ENCODE results near the gene P2RY12. TPM values are rescaled to one million over a fixed set of nuclear protein-coding genes. Genes with fewer than 3 reads are reported as not detected.

Gene P2RY12
- total and polyA plus RNA-seq, 10 of the 15 experiments (the other 5 are each of a cell fraction or from before 2014, with no cell fraction given): 0.27 to 1.0 (median 0.66) TPM; not detected in 2

DNA sequence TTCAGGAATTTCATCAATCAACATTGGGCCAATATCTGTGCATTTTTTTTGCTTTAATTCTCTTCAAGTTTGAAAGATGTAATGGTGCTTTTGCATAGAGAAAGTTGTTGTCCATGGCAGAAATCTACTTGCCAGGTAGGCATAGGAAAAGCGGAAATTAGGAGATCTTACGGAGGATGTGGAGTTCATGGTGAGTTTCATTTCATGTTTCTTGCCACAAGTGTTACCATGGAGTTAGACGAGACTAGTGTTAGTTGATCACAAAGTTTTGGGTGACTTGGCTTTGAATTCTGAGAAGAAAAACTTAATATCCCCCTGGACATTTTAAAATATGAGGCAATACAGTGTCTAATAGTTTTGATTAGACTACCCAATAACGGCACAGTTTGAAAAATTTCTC lies 54.2 kb downstream of the P2RY12 start:
- in situ Hi-C loops (cut with MboI): no loop called here
- Histone ChIP-seq H3K9me3 (replicated peaks; ENCODE audit: control insufficient read depth, insufficient read depth, low read length) (no peaks in the 10 kb centered on the region), H3K4me1 (ENCODE audit: control insufficient read depth, insufficient read depth, low read length) (no peaks in the 10 kb centered on the region), H2AFZ (ENCODE audit: control insufficient read depth, low read depth, low read length) (no peak overlapping the region), H3K79me2 (ENCODE audit: control insufficient read depth, insufficient read depth, low read length) (no peaks in the 10 kb centered on the region), H3K36me3 (ENCODE audit: control insufficient read depth in 2 of 2, insufficient read depth in 2 of 2, low read length in 1 of 2) (no peaks in the 10 kb centered on the region), H3K27ac (ENCODE audit: control insufficient read depth, insufficient read depth) (no peak overlapping the region), H3K9ac (ENCODE audit: control insufficient read depth, insufficient read depth, low read length) (no peak overlapping the region), H3K4me2 (ENCODE audit: control insufficient read depth, insufficient read depth) (no peak overlapping the region), H3K4me3 (no peak overlapping the region), H3K27me3 (replicated peaks in 1 of 2; ENCODE audit: control insufficient read depth in 2 of 2, insufficient read depth in 2 of 2, low read length in 1 of 2) (0 out of 4 replicates have a peak, but pooled peaks cover 0 to 3% of the 10 kb centered on the region in 2 experiments), H4K20me1 (ENCODE audit: control insufficient read depth, insufficient read depth) (no peaks in the 10 kb centered on the region)
- RAD21 ChIA-PET (ENCODE audit: unreplicated experiment): no interaction called here
- CTCF ChIA-PET: interaction anchor here (0.9 to 2.4 kb wide), 2 partner anchors 103 to 509 kb away, joined by 3 to 8 read pairs; no protein-coding TSS in a partner anchor
- TF ChIP-seq ASH2L (IDR thresholded peaks at IDR 0.05; ENCODE audit: borderline replicate concordance, low read depth) (no peak), HCFC1 (IDR thresholded peaks at IDR 0.05; ENCODE audit: low read length) (no peak), SP1 (IDR thresholded peaks at IDR 0.05; ENCODE audit: low read depth, low read length) (no peak), EED (IDR thresholded peaks at IDR 0.05; ENCODE audit: low read depth) (no peak), RELA (IDR thresholded peaks at IDR 0.05; ENCODE audit: borderline replicate concordance, partially characterized antibody) (no peak), ZNF207 (IDR thresholded peaks at IDR 0.05; ENCODE audit: borderline replicate concordance) (no peak), ZNF622 (IDR thresholded peaks at IDR 0.05) (no peak), POLR2AphosphoS2 (IDR thresholded peaks at IDR 0.05; ENCODE audit: low read depth, low read length) (no peak), NFYA (IDR thresholded peaks at IDR 0.05; ENCODE audit: borderline replicate concordance, low read depth, low read length) (no peak), CHD2 (IDR thresholded peaks at IDR 0.05; ENCODE audit: borderline replicate concordance, low read depth, low read length) (no peak), MEF2B (IDR thresholded peaks at IDR 0.05; ENCODE audit: partially characterized antibody, poor library complexity, severe bottlenecking) (no peak), BMI1 (IDR thresholded peaks at IDR 0.05; ENCODE audit: borderline replicate concordance) (no peak), KAT2A (conservative IDR thresholded peaks at IDR 0.05; ENCODE audit: control insufficient read depth, low read depth, low read length) (no peak)
- TF ChIP-seq, protein P1, sequence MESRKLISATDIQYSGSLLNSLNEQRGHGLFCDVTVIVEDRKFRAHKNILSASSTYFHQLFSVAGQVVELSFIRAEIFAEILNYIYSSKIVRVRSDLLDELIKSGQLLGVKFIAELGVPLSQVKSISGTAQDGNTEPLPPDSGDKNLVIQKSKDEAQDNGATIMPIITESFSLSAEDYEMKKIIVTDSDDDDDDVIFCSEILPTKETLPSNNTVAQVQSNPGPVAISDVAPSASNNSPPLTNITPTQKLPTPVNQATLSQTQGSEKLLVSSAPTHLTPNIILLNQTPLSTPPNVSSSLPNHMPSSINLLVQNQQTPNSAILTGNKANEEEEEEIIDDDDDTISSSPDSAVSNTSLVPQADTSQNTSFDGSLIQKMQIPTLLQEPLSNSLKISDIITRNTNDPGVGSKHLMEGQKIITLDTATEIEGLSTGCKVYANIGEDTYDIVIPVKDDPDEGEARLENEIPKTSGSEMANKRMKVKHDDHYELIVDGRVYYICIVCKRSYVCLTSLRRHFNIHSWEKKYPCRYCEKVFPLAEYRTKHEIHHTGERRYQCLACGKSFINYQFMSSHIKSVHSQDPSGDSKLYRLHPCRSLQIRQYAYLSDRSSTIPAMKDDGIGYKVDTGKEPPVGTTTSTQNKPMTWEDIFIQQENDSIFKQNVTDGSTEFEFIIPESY (IDR thresholded peaks at IDR 0.05): no peak
- TF ChIP-seq, protein P2, sequence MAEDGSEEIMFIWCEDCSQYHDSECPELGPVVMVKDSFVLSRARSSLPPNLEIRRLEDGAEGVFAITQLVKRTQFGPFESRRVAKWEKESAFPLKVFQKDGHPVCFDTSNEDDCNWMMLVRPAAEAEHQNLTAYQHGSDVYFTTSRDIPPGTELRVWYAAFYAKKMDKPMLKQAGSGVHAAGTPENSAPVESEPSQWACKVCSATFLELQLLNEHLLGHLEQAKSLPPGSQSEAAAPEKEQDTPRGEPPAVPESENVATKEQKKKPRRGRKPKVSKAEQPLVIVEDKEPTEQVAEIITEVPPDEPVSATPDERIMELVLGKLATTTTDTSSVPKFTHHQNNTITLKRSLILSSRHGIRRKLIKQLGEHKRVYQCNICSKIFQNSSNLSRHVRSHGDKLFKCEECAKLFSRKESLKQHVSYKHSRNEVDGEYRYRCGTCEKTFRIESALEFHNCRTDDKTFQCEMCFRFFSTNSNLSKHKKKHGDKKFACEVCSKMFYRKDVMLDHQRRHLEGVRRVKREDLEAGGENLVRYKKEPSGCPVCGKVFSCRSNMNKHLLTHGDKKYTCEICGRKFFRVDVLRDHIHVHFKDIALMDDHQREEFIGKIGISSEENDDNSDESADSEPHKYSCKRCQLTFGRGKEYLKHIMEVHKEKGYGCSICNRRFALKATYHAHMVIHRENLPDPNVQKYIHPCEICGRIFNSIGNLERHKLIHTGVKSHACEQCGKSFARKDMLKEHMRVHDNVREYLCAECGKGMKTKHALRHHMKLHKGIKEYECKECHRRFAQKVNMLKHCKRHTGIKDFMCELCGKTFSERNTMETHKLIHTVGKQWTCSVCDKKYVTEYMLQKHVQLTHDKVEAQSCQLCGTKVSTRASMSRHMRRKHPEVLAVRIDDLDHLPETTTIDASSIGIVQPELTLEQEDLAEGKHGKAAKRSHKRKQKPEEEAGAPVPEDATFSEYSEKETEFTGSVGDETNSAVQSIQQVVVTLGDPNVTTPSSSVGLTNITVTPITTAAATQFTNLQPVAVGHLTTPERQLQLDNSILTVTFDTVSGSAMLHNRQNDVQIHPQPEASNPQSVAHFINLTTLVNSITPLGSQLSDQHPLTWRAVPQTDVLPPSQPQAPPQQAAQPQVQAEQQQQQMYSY (CRISPR knock-in tag; IDR thresholded peaks at IDR 0.05): no peak
- DNase-seq (ENCODE audit: low read depth, low spot score) (no peak), ATAC-seq (no peak), FAIRE-seq (no peak)
- BruUV-seq (replicated peaks): no TSS peak
- intact Hi-C loops (cut with micrococcal nuclease; ENCODE audit: unreplicated experiment): no loop called here
- WGBS (ENCODE audit: insufficient coverage, insufficient replicate concordance, low lambda C conversion rate, missing lambda C conversion rate): 19% methylated on average over 4 of the region's 4 CpGs
- SMC1A ChIA-PET (ENCODE audit: uncharacterized antibody, unreplicated experiment): no interaction called here
- POLR2A ChIA-PET: no interaction called here
